Transverse colon (tissue), 4 donors: ENCODE data around the gene MACC1. TPM values are rescaled to one million over a fixed set of nuclear protein-coding genes. Genes with fewer than 3 reads are reported as not detected.

Experiments
- DNase-seq: peaks from one replicate; pipeline ENCODE4 v3.0.0-alpha.2; 2019
- H3K27ac ChIP-seq, 4 donors: fragments of 200-600 bp; sonication (generic); 2 replicates each; pipeline ENCODE4 v1.5.1; 2016 to 2018; ENCODE audit warnings: inconsistent platforms in 4 of 4
- H3K27me3 ChIP-seq: fragments of 200-600 bp; sonication (generic); 2 replicates; pipeline ENCODE4 v1.5.1; 2017; ENCODE audit warnings: inconsistent platforms
- H3K36me3 ChIP-seq, 4 donors: fragments of 200-600 bp; sonication (generic); 2 replicates each; pipeline ENCODE4 v1.5.1; 2017 to 2019; ENCODE audit warnings: inconsistent platforms in 4 of 4
- H3K4me1 ChIP-seq, 4 donors: fragments of 200-600 bp; sonication (generic); 2 replicates each; pipeline ENCODE4 v1.5.1; 2017 to 2020; ENCODE audit warnings: inconsistent platforms in 4 of 4
- H3K4me3 ChIP-seq, 4 donors: fragments of 200-600 bp; sonication (generic); 1 replicate in 1 of 4; 2 replicates in 3 of 4; pipeline versions ENCODE4 v1.5.1 to v1.6.1; 2017 to 2019; ENCODE audit warnings: inconsistent platforms in 4 of 4
- H3K9me3 ChIP-seq, 2 donors: fragments of 200-600 bp; sonication (generic); 2 replicates each; pipeline ENCODE4 v1.5.1; 2017 to 2019; ENCODE audit warnings: inconsistent platforms in 2 of 2
- EP300 ChIP-seq: sonication (generic); formaldehyde crosslinking; IDR thresholded peaks from one replicate; pipeline ENCODE4 v1.6.1; 2017; ENCODE audit warnings: antibody characterized with exemption, low read depth
- POLR2A ChIP-seq: fragments of 450-650 bp; IDR thresholded peaks from one replicate; pipeline ENCODE4 v1.6.1; 2016; ENCODE audit warnings: antibody characterized with exemption, mild to moderate bottlenecking, moderate library complexity
- POLR2AphosphoS5 ChIP-seq, 3 donors: sonication (generic); formaldehyde crosslinking; IDR thresholded peaks; one replicate each; pipeline ENCODE4 v1.6.1; 2016; ENCODE audit warnings: antibody characterized with exemption in 3 of 3
- WGBS, 2 donors: methylation state at CpG; one replicate each; pipeline ENCODE4 v1.1.5; 2018; ENCODE audit warnings: low coverage in 1 of 2; 5-methylcytosine and 5-hydroxymethylcytosine counted together
- in situ Hi-C, 4 donors: fragments of 200-750 bp; cut with MboI; loops; one replicate each; pipeline versions ENCODE4 v1.15.0 to v1.15.1; 2017; ENCODE audit warnings: low sequenced_read_pairs in 3 of 4, low pct_ligation_motif_present in 1 of 4, low pct_unique_long_range_greater_than_20kb in 1 of 4
- intact Hi-C: fragments of 100-400 bp; cut with DNase I; formaldehyde crosslinking; loops from one replicate; pipeline ENCODE4 v1.15.1; 2023; ENCODE audit warnings: low total_unique reads
- total RNA-seq, 4 donors: library from RNA; depleted of rRNA; stranded (reverse); fragments of >200 nt; gene quantifications; one replicate each; pipeline ENCODE4 v1.1.0, GENCODE V29; 2016
- TF ChIP-seq, protein P1 (sequence below), 5 experiments: fragments of 200-600 bp in 3 of 5; fragments of 450-650 bp in 2 of 5; sonication (generic) in 3 of 5; IDR thresholded peaks; 1 replicate in 2 of 5; 2 replicates in 3 of 5; pipeline ENCODE4 v1.5.1; 2016 to 2017; ENCODE audit warnings: antibody characterized with exemption in 5 of 5, inconsistent platforms in 3 of 5, mild to moderate bottlenecking in 2 of 5, moderate library complexity in 1 of 5

The MACC1 gene
- total RNA-seq, 4 donors from 2014 or later: 5.2 to 9.8 (median 7.2) TPM

DNA sequence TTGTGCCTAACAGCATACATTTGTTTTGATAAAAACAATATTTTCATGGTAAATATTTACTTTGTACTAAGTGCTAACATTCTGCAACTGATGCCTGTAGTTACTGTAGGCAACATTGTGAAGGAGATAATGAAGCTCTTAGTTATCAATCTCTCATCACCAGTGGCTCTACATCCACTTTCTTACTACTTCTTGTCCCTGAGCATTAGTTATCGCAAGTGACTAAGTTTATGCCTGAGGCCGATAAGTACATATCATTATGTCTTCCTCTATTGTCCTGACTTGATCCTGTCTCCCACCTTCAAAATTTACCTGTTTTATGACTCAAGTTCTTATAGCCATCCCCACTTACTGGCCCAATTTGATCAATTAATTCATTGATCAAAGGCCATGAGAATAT is 63.6 kb downstream of the MACC1 start:
- in situ Hi-C loops: loop anchor here in 3 of 4 donors (10.0 to 25.0 kb wide), 5 partner anchors 159 to 434 kb away; partner anchors contain the start of gene TMEM196 (in 1 of the 3)
- 73 to 84% methylated on average over 2 of the region's 2 CpGs for WGBS, 2 donors
- DNase-seq: no peak

DNA sequence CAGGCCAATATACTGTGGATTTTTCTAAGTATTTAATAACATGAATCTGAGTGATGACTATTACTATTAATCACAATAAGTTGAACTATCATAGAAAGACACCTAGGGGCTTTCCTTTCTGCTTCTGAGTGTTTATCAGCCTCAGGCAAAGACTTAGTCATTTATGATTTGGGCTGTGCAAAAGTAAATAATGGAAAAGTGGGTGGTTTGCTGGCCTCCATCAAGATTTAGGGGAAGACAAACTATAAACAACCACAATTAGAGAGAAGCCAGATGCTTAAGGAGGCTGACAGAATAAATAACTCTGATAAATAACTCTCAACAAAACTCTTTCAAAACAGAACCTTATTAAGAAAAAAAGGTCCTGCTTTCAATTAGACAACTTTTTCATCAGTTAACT is 64.7 kb downstream of the MACC1 start:
- Histone ChIP-seq H3K4me3 (no peak overlapping the region), H3K4me1 (peaks cover 0 to 19% (median 2%) of the 10 kb centered on the region in 4 donors), H3K27me3 (no peaks in the 10 kb centered on the region), H3K27ac (peak overlapping the region; percentile 26 to 73 (median 63)), H3K9me3 (no peaks in the 10 kb centered on the region), H3K36me3 (no peaks in the 10 kb centered on the region)
- no peak for DNase-seq
- TF ChIP-seq POLR2AphosphoS5 (IDR thresholded peaks at IDR 0.05) (peak in 2 of 3 donors; percentile 56 to 69), POLR2A (no peak), EP300 (no peak)
- intact Hi-C loops: no loop called here
- in situ Hi-C loops: loop anchor here in 3 of 4 donors (10.0 to 25.0 kb wide), 5 partner anchors 160 to 435 kb away; partner anchors contain the start of gene TMEM196 (in 1 of the 3)

More for the DNA sequence above, 63.6 kb downstream of the MACC1 start:
- intact Hi-C loops: no loop called here
- Histone ChIP-seq H3K36me3 (no peaks in the 10 kb centered on the region), H3K27ac (peak overlapping the region in 3 of 4 donors; percentile 26 to 73 (median 68)), H3K27me3 (no peaks in the 10 kb centered on the region), H3K4me1 (peaks cover 0 to 21% (median 2%) of the 10 kb centered on the region in 4 donors), H3K9me3 (no peaks in the 10 kb centered on the region), H3K4me3 (no peak overlapping the region)
- TF ChIP-seq POLR2A (no peak), EP300 (no peak), POLR2AphosphoS5 (IDR thresholded peaks at IDR 0.05) (no peak)
- TF ChIP-seq, protein P1, sequence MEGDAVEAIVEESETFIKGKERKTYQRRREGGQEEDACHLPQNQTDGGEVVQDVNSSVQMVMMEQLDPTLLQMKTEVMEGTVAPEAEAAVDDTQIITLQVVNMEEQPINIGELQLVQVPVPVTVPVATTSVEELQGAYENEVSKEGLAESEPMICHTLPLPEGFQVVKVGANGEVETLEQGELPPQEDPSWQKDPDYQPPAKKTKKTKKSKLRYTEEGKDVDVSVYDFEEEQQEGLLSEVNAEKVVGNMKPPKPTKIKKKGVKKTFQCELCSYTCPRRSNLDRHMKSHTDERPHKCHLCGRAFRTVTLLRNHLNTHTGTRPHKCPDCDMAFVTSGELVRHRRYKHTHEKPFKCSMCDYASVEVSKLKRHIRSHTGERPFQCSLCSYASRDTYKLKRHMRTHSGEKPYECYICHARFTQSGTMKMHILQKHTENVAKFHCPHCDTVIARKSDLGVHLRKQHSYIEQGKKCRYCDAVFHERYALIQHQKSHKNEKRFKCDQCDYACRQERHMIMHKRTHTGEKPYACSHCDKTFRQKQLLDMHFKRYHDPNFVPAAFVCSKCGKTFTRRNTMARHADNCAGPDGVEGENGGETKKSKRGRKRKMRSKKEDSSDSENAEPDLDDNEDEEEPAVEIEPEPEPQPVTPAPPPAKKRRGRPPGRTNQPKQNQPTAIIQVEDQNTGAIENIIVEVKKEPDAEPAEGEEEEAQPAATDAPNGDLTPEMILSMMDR (IDR thresholded peaks at IDR 0.05): no peak

DNA sequence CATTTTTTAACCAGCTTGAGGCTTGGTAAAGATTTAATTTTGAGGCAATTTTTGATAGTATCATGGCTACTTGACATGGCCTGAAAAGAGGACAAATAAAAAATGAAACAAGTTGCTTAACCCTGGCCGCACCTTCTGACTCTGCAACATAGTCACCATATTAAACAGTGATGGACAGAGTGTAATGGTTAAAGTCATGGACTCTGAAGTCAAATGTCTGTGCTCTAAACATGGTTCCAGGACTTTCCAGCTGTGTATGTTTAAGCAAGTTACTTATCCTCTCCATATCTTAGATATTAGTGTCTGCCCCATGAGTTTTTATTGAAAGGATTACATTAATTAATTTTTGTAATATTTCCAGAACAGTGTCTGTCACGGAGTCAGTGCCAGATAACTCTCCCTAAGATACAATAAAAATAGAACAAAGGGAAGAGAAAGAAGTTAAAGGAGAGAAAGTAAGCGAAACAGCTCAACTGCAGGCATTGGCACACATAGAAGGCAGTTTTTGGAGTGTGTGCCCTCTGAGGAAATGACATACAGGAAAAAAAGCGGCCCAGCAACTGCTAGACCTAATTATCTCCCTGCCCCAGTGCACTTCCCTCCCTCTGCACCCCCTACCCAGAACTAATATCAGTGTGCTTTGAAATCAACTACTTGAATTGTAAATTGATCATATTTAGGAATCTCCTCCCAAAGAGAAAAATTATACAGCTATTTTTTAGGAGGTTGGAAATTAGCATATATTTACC is 65.3 kb downstream of the MACC1 start:
- TF ChIP-seq POLR2AphosphoS5 (IDR thresholded peaks at IDR 0.05): no peak
- TF ChIP-seq EP300: no peak
- TF ChIP-seq, protein P1 (IDR thresholded peaks at IDR 0.05): no peak
- no peak for TF ChIP-seq POLR2A
- WGBS, 2 donors: 65 to 75% methylated on average over 3 to 4 of the region's 4 CpGs
- Histone ChIP-seq H3K36me3 (no peaks in the 10 kb centered on the region), H3K4me3 (no peak overlapping the region), H3K9me3 (no peaks in the 10 kb centered on the region), H3K27ac (peak overlapping the region; percentile 26 to 73 (median 63)), H3K4me1 (peaks cover 6 to 22% (median 7%) of the 10 kb centered on the region in 4 donors), H3K27me3 (no peaks in the 10 kb centered on the region)
- in situ Hi-C loops (loop anchor here in 3 of 4 donors (10.0 to 25.0 kb wide), 5 partner anchors 160 to 435 kb away; partner anchors contain the start of gene TMEM196 (in 1 of the 3)), intact Hi-C loops (no loop called here)
- DNase-seq: no peak

DNA sequence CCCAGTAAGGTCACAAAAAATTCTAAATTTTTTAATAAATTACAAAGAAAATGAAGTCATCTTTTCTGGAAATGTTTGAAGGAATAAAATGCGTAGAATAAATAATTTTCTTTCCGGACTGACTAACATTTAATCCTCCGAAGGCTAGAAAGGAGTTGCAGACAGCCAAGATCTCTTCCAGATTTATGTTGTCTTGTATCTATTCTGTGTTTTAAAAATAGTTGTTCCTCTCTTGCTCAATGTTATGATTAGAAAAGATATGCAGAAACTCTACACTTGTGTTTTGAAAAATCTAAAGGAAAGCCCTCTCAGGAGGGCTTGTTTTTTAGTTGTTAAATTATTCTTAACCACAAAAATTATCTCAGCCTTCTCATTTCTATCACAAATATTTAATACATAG is 70.7 kb downstream of the MACC1 start:
- TF ChIP-seq EP300 (no peak), POLR2A (no peak), POLR2AphosphoS5 (IDR thresholded peaks at IDR 0.05) (peak in 1 of 3 donors; percentile 30)
- TF ChIP-seq, protein P1 (IDR thresholded peaks at IDR 0.05): no peak
- WGBS, 2 donors: 66 to 72% methylated on average over 3 of the region's 3 CpGs
- H3K27ac ChIP-seq: peak overlapping the region; percentile 36 to 64 (median 47)
- no peak for DNase-seq
- no peak overlapping the region for H3K4me3 ChIP-seq
- in situ Hi-C loops (no loop called here), intact Hi-C loops (no loop called here)
- H3K4me1 ChIP-seq: peaks cover 7 to 12% (median 9%) of the 10 kb centered on the region in 4 donors
- H3K9me3 ChIP-seq: no peaks in the 10 kb centered on the region
- H3K27me3 ChIP-seq: no peaks in the 10 kb centered on the region
- H3K36me3 ChIP-seq: no peaks in the 10 kb centered on the region
